ENCODE measurements around the gene OCIAD1.

GRCh38 chr4:48909697-48910096 is 78.8 kb downstream of the OCIAD1 start:
- TF ChIP-seq CTCF (IDR thresholded peaks at IDR 0.05; ENCODE audit: low read depth, low read length, poor library complexity, severe bottlenecking) = no peak
- no peak for TF ChIP-seq EZH2phosphoT487 (IDR thresholded peaks at IDR 0.05; ENCODE audit: borderline replicate concordance, low read length)

All from DOHH2 (cell line).